Osteocyte (in vitro differentiated cells): ENCODE measurements around the gene OR2A2. TPM values are rescaled to one million over a fixed set of nuclear protein-coding genes. Genes with fewer than 3 reads are reported as not detected.

Experiments used
- DNase-seq: peaks from one replicate; pipeline ENCODE4 v3.0.0; 2021; ENCODE audit warnings: mixed read lengths; ENCODE audit not compliant: unreplicated experiment; ENCODE audit errors: extremely low spot score
- H3K27ac Mint-ChIP-seq: one replicate; pipeline ENCODE4 v1.8.0; 2021; ENCODE audit warnings: mild to moderate bottlenecking, mixed read lengths; ENCODE audit not compliant: unreplicated experiment
- H3K27me3 Mint-ChIP-seq: one replicate; pipeline ENCODE4 v1.8.0; 2021; ENCODE audit warnings: mixed read lengths; ENCODE audit not compliant: unreplicated experiment
- H3K36me3 Mint-ChIP-seq: one replicate; pipeline ENCODE4 v1.8.0; 2021; ENCODE audit warnings: mixed read lengths; ENCODE audit not compliant: unreplicated experiment
- H3K4me1 Mint-ChIP-seq: one replicate; pipeline ENCODE4 v1.8.0; 2021; ENCODE audit warnings: mixed read lengths; ENCODE audit not compliant: unreplicated experiment
- H3K4me3 Mint-ChIP-seq: one replicate; pipeline ENCODE4 v1.8.0; 2021; ENCODE audit warnings: mild to moderate bottlenecking, moderate library complexity, mixed read lengths; ENCODE audit not compliant: unreplicated experiment
- H3K9me3 Mint-ChIP-seq: one replicate; pipeline ENCODE4 v1.8.0; 2021; ENCODE audit warnings: mixed read lengths; ENCODE audit not compliant: unreplicated experiment
- total RNA-seq: library from RNA; stranded (reverse); gene quantifications from 2 replicates; pipeline ENCODE4 v1.2.1, GENCODE V29; 2021
- TF ChIP-seq, protein P1 (sequence below): fragments of 200-600 bp; sonication (generic); IDR thresholded peaks from 2 replicates; pipeline ENCODE4 v1.5.0; 2021; ENCODE audit warnings: antibody characterized with exemption, mild to moderate bottlenecking, moderate library complexity

The OR2A2 gene
- total RNA-seq, 1 donor from 2014 or later, result not detected

GRCh38 chr7:144132262-144132661 lies 22.9 kb downstream of the OR2A2 start:
- DNase-seq, result no peak
- no peak overlapping the region for H3K4me3 Mint-ChIP-seq
- no peaks in the 10 kb centered on the region for H3K4me1 Mint-ChIP-seq
- H3K27ac Mint-ChIP-seq, result no peak overlapping the region
- H3K27me3 Mint-ChIP-seq, result peaks cover 2% of the 10 kb centered on the region
- H3K9me3 Mint-ChIP-seq, result no peaks in the 10 kb centered on the region
- TF ChIP-seq, protein P1, sequence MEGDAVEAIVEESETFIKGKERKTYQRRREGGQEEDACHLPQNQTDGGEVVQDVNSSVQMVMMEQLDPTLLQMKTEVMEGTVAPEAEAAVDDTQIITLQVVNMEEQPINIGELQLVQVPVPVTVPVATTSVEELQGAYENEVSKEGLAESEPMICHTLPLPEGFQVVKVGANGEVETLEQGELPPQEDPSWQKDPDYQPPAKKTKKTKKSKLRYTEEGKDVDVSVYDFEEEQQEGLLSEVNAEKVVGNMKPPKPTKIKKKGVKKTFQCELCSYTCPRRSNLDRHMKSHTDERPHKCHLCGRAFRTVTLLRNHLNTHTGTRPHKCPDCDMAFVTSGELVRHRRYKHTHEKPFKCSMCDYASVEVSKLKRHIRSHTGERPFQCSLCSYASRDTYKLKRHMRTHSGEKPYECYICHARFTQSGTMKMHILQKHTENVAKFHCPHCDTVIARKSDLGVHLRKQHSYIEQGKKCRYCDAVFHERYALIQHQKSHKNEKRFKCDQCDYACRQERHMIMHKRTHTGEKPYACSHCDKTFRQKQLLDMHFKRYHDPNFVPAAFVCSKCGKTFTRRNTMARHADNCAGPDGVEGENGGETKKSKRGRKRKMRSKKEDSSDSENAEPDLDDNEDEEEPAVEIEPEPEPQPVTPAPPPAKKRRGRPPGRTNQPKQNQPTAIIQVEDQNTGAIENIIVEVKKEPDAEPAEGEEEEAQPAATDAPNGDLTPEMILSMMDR, result no peak
- no peaks in the 10 kb centered on the region for H3K36me3 Mint-ChIP-seq

GRCh38 chr7:144133307-144133706 lies 23.9 kb downstream of the OR2A2 start:
- TF ChIP-seq, protein P1, result no peak
- no peak overlapping the region for H3K4me3 Mint-ChIP-seq
- no peaks in the 10 kb centered on the region for H3K4me1 Mint-ChIP-seq
- H3K27ac Mint-ChIP-seq, result no peak overlapping the region
- no peak for DNase-seq
- no peaks in the 10 kb centered on the region for H3K36me3 Mint-ChIP-seq
- no peaks in the 10 kb centered on the region for H3K9me3 Mint-ChIP-seq
- H3K27me3 Mint-ChIP-seq, result no peaks in the 10 kb centered on the region

DNA sequence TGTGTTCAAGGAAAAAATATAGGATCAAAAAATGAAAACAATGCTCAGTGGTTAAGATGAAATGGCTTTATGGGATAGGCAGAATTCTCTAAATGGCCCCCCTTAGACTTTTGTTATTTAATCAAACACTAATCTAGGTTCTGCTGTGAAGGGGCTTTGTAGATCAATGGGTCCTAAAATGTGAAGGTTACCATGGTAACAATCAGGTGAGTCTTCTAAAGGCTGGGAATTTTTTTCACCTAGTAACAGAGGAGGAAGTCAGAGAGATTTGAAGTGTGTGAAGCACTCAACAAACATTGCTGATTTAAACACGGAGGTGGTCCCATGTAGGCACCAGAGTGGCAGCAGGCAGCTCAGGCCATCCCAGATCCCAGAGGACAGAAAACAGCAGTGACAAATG lies 24.7 kb downstream of the OR2A2 start:
- H3K36me3 Mint-ChIP-seq, result no peaks in the 10 kb centered on the region
- H3K27ac Mint-ChIP-seq, result no peak overlapping the region
- H3K27me3 Mint-ChIP-seq, result no peaks in the 10 kb centered on the region
- H3K9me3 Mint-ChIP-seq, result no peaks in the 10 kb centered on the region
- no peaks in the 10 kb centered on the region for H3K4me1 Mint-ChIP-seq
- TF ChIP-seq, protein P1, result no peak
- H3K4me3 Mint-ChIP-seq, result no peak overlapping the region
- DNase-seq, result no peak

GRCh38 chr7:144137501-144137900 lies 28.1 kb downstream of the OR2A2 start:
- Mint-ChIP-seq H3K36me3 (no peaks in the 10 kb centered on the region), H3K4me3 (no peak overlapping the region), H3K9me3 (no peaks in the 10 kb centered on the region), H3K27me3 (peaks cover 3% of the 10 kb centered on the region), H3K4me1 (no peaks in the 10 kb centered on the region), H3K27ac (no peak overlapping the region)
- DNase-seq, result no peak
- TF ChIP-seq, protein P1, result no peak

- H3K4me3 Mint-ChIP-seq, result no peak overlapping the region
- H3K9me3 Mint-ChIP-seq, result peaks cover 7% of the 10 kb centered on the region
- no peaks in the 10 kb centered on the region for H3K4me1 Mint-ChIP-seq
- no peak for DNase-seq
- H3K27me3 Mint-ChIP-seq, result peaks cover 3% of the 10 kb centered on the region
- TF ChIP-seq, protein P1, result no peak
- H3K36me3 Mint-ChIP-seq, result no peaks in the 10 kb centered on the region
- H3K27ac Mint-ChIP-seq, result no peak overlapping the region
Observed at GRCh38 chr7:144142187-144142586, 32.8 kb downstream of the OR2A2 start.
